Activated gamma-delta T cell treated with anti-CD3 and anti-CD28 coated beads, Interleukin-2, amount 50 U/mL, for 16 hours (primary cell): ENCODE results near the gene LRP5.

Source experiments
- DNase-seq: peaks from one replicate; pipeline ENCODE4 v3.0.0-alpha.2; 2020; ENCODE audit warnings: low read depth

LRP5 gene

DNA sequence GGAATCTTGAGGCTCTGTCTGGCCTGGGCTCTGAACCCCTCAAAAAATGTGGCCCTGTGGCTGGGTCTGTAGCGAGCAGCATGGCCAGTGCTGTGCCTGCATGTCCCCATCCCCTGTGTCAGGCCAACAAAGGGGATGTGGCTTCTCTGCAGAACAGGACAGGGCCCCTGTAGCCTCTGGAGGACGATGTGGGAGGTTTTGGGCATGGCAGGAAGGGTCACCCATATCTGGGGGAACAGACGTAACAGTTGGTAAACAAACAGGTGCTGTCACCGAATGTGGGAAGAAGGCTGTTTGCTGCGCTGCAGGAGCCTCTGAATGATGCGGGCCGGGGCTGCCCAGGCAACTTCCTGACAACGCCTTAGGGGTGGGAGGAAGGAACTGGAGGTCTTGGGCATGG, 35.0 kb downstream of the LRP5 start:
- no peak for DNase-seq

DNA sequence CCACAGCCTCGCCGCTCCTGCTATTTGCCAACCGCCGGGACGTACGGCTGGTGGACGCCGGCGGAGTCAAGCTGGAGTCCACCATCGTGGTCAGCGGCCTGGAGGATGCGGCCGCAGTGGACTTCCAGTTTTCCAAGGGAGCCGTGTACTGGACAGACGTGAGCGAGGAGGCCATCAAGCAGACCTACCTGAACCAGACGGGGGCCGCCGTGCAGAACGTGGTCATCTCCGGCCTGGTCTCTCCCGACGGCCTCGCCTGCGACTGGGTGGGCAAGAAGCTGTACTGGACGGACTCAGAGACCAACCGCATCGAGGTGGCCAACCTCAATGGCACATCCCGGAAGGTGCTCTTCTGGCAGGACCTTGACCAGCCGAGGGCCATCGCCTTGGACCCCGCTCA, 35.5 kb downstream of the LRP5 start:
- DNase-seq = no peak

DNA sequence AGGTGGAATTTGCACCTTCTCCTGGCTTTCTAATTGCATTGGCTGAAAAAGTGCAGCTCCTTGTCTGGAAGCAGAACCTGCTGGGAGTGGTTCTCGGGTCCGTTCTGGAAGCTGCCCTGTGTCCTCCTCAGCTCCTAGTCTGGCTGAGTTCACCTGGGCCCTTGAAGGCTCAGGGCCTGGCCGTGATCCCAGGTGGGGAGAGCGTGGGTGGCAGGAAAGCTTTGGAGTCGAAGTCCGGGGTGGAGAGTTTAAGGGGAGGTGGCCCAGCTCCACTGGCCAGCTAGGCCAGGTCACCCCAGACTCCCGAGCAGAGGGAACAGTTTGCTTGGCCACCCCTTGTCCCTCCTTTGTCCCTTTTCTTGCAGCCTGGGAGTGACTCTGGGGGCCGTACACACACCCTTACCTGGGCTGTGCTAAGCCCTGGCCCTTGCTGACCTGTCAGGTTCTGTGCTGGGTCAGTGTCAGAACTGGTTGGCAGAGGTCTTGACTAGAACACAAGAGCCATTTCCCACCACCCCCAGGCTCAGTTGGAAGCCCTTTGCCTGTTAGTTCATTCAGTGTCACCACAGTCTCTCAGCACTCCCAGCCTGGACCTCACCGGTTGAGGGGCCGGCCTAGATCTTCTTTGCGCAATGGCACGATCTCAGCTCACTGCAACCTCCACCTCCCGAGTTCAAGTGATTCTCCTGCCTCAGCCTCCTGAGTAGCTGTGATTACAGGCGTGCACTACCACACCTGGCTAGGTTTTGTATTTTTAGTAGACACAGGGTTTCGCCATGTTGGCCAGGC, 37.3 kb downstream of the LRP5 start:
- no peak for DNase-seq

DNA sequence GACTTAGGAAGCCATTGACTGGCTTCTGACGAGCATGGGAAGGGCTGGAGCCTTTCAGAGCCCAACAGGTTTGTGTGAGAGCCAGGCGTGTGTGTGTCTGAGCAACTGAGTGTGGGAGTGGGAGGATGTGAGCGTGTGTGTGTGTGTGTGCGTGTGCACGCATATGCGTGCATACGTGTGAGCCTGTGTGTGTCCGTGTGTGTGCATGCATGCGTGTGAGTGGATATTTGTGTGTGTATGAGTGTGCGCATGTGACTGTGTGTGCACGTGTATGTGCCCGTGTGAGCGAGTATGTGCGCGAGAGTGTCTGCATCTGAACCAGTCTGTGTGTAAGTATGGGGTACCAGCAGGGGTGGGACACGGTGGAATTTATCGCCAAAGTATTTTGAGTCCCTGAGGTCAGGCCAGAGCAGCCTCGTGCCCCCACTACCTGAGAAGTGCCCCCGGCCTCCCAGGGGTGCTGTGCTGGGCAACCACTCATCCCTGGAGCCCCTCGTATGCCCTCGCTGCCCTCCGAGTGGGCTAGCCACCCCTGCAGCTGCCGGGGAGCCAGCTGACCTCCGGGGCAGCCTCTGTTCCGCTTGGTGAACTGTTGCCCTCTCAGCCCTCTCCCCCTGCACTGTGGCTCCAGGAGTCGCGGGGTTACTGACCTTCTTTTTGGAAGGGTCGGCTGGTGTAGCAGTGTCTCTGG, 38.5 kb downstream of the LRP5 start:
- no peak for DNase-seq

DNA sequence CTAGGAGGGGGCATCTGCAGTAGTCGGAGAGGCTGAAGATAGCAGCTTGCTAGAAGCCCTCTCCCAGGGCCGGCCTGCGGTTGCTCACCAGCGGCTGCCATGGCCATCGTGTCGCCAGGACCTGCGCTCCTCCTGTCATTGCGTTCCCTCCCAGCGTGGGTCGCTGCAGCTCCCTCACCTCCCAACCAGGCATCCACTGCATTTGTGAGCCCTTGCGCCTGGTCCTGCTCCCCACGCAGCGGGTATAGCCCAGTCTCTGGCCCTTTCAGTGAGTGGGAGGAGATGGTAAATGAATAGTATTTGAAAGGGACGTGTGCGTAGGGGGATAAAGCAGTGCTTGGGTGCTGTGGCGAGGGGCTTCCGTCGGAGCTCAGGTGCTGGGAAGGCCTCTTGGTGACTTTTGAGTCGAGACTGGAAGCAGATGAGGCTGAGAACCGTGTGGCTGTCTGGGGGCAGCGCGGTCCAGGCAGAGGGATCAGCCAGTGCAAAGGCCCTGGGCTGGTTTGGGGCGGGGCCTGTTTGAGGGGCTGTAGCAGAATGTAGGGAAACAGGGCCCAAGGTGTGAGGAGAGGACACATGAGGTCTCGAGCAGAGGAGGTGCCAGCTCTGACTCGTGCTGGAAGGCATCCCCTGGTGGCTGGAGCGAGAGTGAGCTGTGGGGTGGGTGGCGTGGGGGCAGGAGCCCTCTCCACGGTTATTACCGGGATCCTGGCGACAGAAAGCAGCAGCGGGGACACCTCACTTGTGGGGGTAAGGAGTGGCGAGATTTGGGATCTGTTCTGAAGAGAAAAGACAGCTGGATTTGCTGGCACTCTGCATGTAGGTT, 39.3 kb downstream of the LRP5 start:
- DNase-seq = no peak

DNA sequence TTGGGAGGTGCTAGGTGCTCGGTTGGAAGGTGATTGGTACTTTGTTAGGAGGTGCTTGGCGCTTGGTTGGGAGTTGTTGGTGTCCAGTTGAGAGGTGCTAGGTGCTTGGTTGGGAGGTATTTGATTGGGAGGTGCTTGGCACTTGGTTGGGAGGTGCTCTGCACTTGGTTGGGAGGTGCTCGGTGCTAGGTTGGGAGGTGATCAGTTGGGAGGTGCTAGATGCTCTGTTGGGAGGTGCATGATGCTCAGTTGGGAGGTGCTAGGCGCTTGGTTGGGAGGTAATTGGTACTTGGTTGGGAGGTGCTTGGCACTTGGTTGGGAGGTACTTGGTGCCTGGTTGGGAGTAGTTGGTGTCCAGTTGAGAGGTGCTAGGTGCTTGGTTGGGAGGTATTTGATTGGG, 40.2 kb downstream of the LRP5 start:
- no peak for DNase-seq

DNA sequence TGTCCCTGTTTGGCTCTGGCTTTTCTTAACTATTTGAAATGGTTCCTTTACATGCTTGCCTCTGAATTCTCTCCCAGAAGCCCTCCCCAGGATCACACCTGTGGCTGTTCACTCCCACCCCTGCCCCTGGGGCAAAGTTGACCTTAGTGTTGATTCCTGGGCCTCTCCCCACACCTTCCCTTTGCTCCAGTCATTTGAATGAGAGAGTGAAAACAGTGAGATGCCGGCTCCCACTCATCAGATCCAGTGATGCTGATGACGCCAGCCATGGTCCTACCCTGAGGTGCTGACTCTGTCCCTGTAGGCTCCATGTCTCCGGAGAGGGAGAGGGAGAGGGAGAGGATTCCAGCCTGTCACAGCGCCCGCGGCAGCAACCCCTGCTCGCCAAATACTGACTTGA, 40.7 kb downstream of the LRP5 start:
- no peak for DNase-seq

DNA sequence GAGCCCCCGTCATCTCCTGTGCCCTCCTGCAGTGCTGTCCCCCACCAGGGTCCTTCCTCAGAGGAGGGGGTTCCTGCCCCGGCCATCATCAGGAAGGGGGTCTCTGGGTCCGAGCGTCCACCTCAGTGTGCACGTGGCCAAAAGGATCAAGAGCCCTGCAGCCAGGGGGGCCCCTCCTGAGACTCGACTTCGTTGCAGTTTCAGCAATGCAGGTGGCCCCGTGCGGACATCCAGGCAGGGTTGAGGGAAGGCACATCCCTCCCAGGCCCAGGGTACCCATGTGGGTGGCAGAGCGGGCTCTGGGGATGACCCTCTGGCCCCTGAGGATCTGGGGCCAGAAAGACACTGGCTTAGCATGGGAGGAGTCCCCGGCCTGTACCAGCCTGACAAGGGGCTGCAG, 41.3 kb downstream of the LRP5 start:
- DNase-seq = no peak

DNA sequence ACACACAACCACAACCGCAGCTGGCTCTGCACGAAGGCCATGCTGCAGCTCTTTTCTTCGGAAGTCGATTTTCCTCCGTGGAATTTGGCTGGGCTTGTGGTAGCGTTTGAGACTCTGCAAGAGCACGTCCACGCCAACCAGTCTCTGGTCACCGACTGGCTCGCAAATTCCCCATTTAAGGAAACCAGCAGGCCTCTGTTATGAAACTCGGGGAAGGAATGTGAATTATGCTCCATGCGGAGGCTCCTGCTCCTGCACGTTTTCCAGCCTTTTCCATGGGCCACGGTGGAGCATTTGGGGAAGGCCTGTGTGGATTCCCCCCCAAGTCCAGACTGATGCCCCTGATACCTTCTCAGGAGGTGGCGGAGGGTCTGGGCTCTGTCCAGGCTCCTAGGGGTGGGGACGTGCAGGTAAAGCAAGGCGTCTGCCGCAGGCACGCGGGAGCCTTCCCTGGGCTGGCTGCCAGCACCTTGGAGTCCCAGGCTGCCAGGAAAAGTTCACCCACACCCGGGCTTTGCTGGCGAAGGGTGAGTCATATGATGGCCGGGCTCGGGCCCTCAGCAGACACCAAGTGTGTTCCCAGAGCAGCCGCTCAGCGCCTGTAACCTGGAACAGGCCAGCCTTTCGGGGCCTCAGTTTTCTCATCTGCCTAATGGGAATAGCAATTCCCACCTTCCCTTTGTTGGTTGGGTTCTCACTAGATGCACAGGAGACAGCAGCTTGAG, 41.9 kb downstream of the LRP5 start:
- DNase-seq = no peak

DNA sequence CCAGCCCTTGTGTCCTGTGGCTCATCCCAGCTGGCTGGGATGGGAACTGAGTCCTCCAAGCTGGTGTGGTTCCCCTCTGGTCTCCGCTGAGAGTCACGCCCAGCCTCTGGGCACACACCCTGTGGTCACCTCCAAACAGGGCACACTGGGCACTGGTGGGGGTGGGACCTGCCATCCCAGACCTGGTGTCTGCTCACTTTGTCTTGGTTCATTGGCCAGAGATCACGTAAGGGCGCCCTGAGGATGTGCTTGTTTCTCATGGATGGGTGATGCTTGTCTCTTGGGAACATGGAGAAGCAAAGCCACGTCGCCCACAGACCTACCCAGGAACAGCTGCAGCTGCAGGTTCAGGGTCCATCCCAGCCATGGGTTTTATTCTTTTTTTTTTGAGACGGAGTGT, 43.1 kb downstream of the LRP5 start:
- no peak for DNase-seq

DNA sequence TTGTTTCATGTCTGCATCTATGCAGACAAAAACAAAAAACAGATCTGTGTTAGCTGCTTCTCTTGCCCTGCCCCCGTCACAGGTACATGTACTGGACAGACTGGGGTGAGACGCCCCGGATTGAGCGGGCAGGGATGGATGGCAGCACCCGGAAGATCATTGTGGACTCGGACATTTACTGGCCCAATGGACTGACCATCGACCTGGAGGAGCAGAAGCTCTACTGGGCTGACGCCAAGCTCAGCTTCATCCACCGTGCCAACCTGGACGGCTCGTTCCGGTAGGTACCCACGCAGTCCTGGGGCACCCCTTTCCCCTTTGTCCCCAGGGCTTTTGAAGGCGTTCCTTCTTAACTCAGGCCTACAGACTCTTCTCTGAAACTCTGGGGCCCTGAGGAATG, 45.2 kb downstream of the LRP5 start:
- DNase-seq = no peak

DNA sequence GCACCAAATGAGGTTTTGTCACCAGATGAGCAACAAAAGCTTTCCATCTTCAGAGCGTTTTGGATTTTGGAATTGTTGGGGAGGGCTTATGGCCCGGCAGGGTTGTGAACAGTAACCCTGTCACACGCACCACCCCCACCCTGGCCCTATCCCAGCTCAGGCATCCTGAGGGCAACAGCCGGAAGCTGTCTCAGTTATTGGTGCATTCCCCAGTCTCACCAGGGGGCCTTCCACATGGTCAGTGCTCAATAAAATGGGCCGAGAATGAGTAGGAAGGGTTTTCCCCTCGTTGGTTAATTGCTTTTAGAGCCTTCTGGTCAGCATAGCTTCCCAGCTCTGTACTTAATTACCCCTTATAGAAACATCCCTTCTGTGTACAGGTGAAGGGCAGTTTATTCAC, 46.0 kb downstream of the LRP5 start:
- no peak for DNase-seq

DNA sequence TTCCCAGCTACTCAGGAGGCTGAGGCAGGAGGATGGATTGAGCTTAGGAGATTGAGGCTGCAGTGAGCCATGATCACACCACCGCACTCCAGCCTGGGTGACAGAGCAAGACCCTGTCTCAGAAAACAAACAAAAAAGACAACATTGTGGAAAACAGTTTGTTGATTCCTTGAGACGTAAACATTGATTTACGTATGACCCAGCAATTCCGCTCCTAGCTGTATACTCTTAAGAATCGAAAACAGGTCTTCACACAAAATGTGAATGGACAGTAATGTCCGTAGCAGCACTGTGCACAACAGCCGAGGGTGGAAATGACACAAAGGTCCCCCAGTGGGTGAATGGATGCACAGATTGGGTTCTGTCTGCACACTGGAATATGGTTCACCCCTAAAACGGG, 49.3 kb downstream of the LRP5 start:
- no peak for DNase-seq

DNA sequence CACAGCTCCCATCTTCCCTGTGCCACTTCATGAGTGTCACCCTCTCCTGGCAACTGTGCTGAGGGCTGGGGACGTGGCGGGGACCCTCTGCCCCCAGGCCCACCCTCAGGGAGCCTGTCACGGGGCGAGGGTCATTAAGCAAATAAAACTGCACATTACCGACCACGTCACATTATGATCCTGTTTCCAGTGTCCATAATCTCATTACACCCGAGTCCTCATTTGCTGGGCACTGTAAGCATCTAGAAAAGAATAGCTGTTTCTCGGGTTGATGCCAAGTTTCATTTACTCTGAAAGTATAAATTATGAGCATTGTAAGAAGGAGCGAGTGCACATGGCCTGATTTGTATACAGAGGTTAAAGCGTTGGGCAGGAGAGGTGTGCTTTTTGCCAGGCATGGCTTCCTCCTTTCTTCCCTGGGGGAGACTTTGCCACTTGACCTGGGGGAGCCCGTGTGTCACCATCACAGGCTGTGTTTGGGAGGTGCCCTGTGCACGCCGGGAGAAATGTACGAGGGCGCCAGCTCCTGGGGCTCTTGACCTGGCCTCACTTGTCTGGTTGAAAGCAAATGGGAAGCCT, 50.5 kb downstream of the LRP5 start:
- no peak for DNase-seq

DNA sequence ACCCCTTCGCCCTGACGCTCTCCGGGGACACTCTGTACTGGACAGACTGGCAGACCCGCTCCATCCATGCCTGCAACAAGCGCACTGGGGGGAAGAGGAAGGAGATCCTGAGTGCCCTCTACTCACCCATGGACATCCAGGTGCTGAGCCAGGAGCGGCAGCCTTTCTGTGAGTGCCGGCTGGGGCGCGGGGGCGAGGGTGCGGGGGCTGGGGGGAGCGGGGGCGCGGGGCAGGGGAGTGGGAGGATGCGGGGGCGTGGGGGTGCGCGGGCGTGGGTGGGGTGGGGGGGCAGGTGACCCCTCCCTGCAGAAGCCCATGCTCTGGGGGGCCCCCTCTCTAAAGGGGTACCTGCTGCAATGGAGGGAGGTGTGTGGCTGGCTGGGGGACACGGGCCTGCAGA, 51.4 kb downstream of the LRP5 start:
- DNase-seq = no peak

DNA sequence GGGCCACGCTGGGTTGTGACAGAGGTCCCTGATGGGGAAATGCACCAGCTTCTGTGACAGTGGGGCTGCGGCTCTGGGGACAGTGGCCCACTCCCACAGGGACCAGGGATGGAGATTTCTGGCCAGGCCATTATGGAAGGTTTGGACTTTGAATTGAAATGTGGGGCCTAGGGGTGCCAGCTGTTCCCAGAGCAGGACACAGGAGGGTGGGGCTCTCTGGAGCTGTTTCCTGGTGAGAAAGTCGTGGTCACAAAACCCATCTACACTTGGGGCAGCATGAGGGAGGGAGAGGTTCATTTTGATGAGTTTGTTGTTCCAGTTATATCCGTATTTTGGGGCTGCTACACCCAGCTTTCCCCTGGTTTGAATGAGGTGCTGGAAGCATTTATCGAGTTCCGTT, 52.2 kb downstream of the LRP5 start:
- DNase-seq = no peak

DNA sequence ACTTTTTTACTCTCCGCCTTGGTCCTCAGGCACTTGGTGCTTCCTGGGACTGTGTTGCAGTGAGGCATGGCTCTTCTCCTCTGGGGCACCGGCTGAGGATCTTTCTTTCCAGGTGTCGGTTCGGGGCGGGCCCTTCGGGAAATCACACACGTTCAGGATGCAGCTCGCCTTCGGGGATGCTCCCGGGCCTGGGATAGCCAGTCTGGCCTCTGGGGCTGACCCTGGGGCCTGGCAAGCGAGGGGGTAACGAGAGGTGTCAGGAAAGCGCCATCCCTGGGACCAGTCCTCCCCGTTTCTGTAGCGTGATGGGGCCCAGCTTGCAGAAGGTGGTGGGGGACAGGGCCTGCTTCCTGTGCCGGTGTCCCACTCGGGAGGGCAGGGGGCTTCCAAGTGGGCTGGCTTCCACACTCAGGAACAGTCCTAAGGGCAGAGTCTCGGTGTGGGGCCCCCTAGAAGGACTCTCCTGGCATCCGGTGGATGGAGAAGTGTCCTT, 53.6 kb downstream of the LRP5 start:
- no peak for DNase-seq

DNA sequence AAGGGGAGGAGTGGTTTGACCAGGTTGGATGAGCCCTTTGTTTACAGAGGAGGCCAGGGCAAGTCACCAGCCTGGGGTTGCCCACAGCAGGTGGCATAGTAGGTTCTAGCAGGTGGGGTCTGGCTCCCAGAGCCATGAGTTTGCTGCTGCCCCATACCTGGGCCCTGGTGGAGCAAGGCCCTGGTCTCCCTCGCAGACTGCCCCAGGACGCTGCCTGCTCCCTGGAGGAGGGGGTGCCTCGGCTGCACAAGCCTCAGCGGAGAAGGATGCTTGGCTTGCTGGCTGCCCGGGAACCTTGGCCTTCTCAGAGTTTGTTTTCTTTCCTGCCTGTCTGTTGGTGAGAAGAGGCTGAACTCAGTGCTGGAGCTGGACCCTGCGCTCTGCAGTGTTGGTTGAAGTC, 54.9 kb downstream of the LRP5 start:
- no peak for DNase-seq

DNA sequence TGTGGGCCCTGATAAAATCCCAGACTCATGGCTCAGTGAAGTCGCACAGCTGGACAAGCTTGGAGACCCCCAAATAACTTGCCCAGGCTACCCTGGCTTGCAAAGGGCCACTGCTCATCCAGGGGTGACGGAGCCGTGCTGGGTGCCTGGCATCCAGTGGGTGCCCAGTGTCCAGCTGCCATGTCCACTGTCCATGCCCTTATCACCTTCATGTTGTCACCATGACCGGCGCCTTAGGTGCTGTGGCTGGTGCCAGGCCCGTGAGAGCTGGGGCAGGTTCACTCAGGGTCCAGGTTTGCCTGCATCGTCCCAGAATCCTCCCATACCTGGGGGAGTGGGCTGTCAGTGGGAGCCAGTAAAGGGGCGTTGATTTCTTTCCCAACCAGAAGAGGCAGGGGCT, 57.4 kb downstream of the LRP5 start:
- DNase-seq = no peak

DNA sequence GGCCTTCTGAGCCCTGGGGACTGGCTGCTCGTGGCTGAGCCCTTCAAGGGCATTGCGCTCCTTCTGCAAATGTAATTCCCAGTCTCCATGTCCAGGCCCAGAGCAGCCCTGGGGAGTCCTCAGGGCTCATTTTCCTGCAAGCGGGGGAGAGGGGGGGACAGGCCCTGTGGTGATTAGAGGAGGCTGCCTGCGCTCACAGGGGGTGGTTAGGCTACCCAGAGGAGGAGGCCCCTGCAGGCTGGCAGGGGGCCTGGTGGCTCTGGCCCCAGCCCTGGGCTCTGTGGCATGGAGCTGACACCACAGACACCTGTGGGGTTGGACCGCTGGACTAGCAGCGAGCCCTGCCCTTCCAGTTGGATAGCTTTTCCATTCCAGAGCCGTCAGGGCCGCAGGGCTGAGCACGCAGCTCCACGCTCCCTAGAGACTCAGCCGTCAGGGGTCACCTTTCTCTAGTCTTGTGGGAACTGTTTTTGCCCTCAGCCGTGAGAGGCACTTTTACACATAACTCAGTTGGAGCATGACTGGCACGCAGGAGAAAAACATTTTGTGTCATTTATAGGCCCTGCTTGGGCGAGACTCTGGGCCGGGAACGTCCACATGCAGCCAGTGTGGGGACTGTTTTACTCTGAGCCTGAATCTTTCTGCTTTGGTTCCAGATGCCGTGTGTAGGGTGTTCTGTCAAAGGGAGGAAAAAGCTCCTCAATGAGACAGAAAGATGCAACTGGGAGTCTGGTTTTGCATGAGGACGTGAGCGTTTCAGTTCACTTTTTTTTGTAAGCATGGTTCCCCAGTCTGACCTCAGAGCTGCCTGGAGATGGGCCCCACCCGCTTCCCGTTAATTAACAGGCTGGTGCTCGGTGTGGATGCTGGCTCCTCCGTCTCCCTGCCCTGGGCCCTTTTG, 58.1 kb downstream of the LRP5 start:
- no peak for DNase-seq
